Glutamatergic neuron (in vitro differentiated cells): ENCODE data around the gene EIF4G3. TPM values are rescaled to one million over a fixed set of nuclear protein-coding genes. Genes with fewer than 3 reads are reported as not detected.

Source experiments
- DNase-seq: peaks from one replicate; pipeline ENCODE4 v3.0.0; 2022
- H3K27ac Mint-ChIP-seq: one replicate; pipeline ENCODE4 v1.8.0; 2020; ENCODE audit warnings: mild to moderate bottlenecking, mixed read lengths, inconsistent platforms; ENCODE audit not compliant: unreplicated experiment
- H3K27me3 Mint-ChIP-seq: one replicate; pipeline ENCODE4 v1.8.0; 2020; ENCODE audit warnings: mild to moderate bottlenecking, moderate library complexity, mixed read lengths, inconsistent platforms; ENCODE audit not compliant: unreplicated experiment
- H3K36me3 Mint-ChIP-seq: one replicate; pipeline ENCODE4 v1.8.0; 2020; ENCODE audit warnings: mild to moderate bottlenecking, mixed read lengths, inconsistent platforms; ENCODE audit not compliant: unreplicated experiment
- H3K4me1 Mint-ChIP-seq: one replicate; pipeline ENCODE4 v1.8.0; 2020; ENCODE audit warnings: mild to moderate bottlenecking, low read depth, mixed read lengths, inconsistent platforms; ENCODE audit not compliant: unreplicated experiment
- H3K4me3 Mint-ChIP-seq: one replicate; pipeline ENCODE4 v1.8.0; 2020; ENCODE audit warnings: mild to moderate bottlenecking, mixed read lengths, inconsistent platforms; ENCODE audit not compliant: unreplicated experiment
- H3K9me3 Mint-ChIP-seq: one replicate; pipeline ENCODE4 v1.8.0; 2020; ENCODE audit warnings: mild to moderate bottlenecking, moderate library complexity, mixed read lengths, inconsistent platforms; ENCODE audit not compliant: unreplicated experiment
- CTCF ChIP-seq: fragments of 200-600 bp; sonication (generic); IDR thresholded peaks from one replicate; pipeline ENCODE4 v1.5.0; 2021; ENCODE audit not compliant: partially characterized antibody, unreplicated experiment
- total RNA-seq: library from RNA; stranded (reverse); fragmentation: NEBNext Ultra II Directional; extraction: Animal tissue kit (Norgen Biotek cat#: 25700); gene quantifications from one replicate; pipeline ENCODE4 v1.2.1, GENCODE V29; 2021; ENCODE audit not compliant: unreplicated experiment

EIF4G3 gene
- total RNA-seq, 1 donor from 2014 or later, result 100 TPM

GRCh38 chr1:21106709-21107108 is 70.0 kb downstream of the EIF4G3 start:
- no peak for TF ChIP-seq CTCF
- no peak for DNase-seq
- Mint-ChIP-seq H3K27me3 (no peaks in the 10 kb centered on the region), H3K36me3 (no peaks in the 10 kb centered on the region), H3K4me1 (no peaks in the 10 kb centered on the region), H3K9me3 (no peaks in the 10 kb centered on the region), H3K4me3 (no peak overlapping the region), H3K27ac (no peak overlapping the region)

GRCh38 chr1:21106238-21106637 is 70.5 kb downstream of the EIF4G3 start:
- Mint-ChIP-seq H3K36me3 (no peaks in the 10 kb centered on the region), H3K4me3 (no peak overlapping the region), H3K9me3 (no peaks in the 10 kb centered on the region), H3K4me1 (no peaks in the 10 kb centered on the region), H3K27me3 (no peaks in the 10 kb centered on the region), H3K27ac (no peak overlapping the region)
- DNase-seq, result no peak
- TF ChIP-seq CTCF, result no peak

DNA sequence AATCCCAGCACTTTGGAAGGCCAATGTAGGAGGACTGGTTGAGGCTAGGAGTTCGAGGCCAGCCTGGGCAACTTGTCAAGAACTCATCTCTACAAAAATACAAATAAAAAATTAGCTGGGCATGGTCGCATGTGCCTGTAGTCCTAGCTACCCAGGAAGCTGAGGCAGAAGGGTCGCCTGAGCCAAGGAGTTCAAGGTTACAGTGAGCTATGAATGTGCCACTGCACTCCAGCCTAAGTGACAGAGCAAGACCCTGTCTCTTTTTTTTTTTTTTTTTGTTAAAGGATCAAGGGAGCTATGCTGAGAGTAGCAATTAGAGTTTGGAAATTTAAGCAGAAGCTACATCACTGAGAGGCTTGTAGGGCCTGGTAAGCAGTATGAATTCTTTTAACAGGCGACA is 70.9 kb downstream of the EIF4G3 start:
- no peaks in the 10 kb centered on the region for H3K36me3 Mint-ChIP-seq
- DNase-seq, result no peak
- H3K27me3 Mint-ChIP-seq, result no peaks in the 10 kb centered on the region

GRCh38 chr1:21104683-21105082 is 72.0 kb downstream of the EIF4G3 start:
- no peak for TF ChIP-seq CTCF
- Mint-ChIP-seq H3K9me3 (peaks cover 2% of the 10 kb centered on the region), H3K4me1 (no peaks in the 10 kb centered on the region), H3K4me3 (no peak overlapping the region), H3K27ac (no peak overlapping the region), H3K27me3 (no peaks in the 10 kb centered on the region), H3K36me3 (no peaks in the 10 kb centered on the region)
- no peak for DNase-seq

More for the DNA sequence above, 70.9 kb downstream of the EIF4G3 start:
- no peaks in the 10 kb centered on the region for H3K4me1 Mint-ChIP-seq
- H3K27ac Mint-ChIP-seq, result no peak overlapping the region
- no peak overlapping the region for H3K4me3 Mint-ChIP-seq
- TF ChIP-seq CTCF, result no peak
- H3K9me3 Mint-ChIP-seq, result peaks cover 1% of the 10 kb centered on the region

DNA sequence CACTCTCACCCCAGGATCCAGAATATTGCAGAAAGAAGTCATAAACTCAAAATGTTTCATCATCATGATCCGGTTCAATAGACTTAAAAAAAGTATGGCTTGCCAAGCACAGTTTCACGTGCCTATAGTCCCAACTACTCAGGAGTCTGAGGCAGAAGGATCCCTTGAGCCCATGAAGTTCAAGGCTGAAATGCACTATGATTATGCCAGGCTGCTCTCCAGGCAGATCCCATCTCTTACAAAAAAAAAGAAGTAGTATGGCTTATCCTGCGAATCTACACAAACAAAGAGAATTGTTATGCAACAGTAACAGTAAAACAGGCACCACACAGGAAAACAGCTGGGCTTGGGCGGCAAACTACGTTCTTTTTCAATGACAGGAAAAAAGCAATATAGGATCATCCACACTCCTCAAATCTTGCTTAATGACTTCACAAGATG is 76.2 kb downstream of the EIF4G3 start:
- H3K4me1 Mint-ChIP-seq, result no peaks in the 10 kb centered on the region
- peaks cover 2% of the 10 kb centered on the region for H3K27me3 Mint-ChIP-seq
- TF ChIP-seq CTCF, result no peak
- no peak for DNase-seq
- no peak overlapping the region for H3K4me3 Mint-ChIP-seq
- H3K9me3 Mint-ChIP-seq, result peaks cover 2% of the 10 kb centered on the region
- H3K27ac Mint-ChIP-seq, result no peak overlapping the region
- no peaks in the 10 kb centered on the region for H3K36me3 Mint-ChIP-seq
